OCI-LY7 (cell line): ENCODE data around the gene KCNMA1.

Experiments used
- CTCF ChIP-seq: fragments of 200-600 bp; sonication (generic); conservative IDR thresholded peaks from 2 replicates; pipeline ENCODE4 v1.5.1; 2014; ENCODE audit warnings: mild to moderate bottlenecking, antibody characterized with exemption, low read length, moderate library complexity, mixed read lengths
- EZH2phosphoT487 ChIP-seq: fragments of 200-600 bp; sonication (generic); IDR thresholded peaks from 2 replicates; pipeline ENCODE4 v1.6.1; 2018; ENCODE audit warnings: low read depth, borderline replicate concordance, mild to moderate bottlenecking, mixed run types, antibody characterized with exemption, low read length, moderate library complexity, mixed read lengths

GRCh38 chr10:77560052-77560451 is 77.6 kb downstream of the KCNMA1 start:
- TF ChIP-seq CTCF: no peak
- no peak for TF ChIP-seq EZH2phosphoT487
